H9 (cell line): Measurements from ENCODE around the gene CELF1. TPM values are rescaled to one million over a fixed set of nuclear protein-coding genes. Genes with fewer than 3 reads are reported as not detected.

Experiments used
- DNase-seq: peaks from one replicate; pipeline ENCODE4 v3.0.0-alpha.2; 2017
- H2AFZ ChIP-seq: one replicate; pipeline ENCODE4 v1.6.1; 2013; ENCODE audit warnings: mild to moderate bottlenecking, low read length, control low read depth, moderate library complexity
- H2AK5ac ChIP-seq: 2 replicates; pipeline ENCODE4 v1.6.1; 2013; ENCODE audit warnings: low read length, control low read depth, mixed read lengths; ENCODE audit not compliant: insufficient read length
- H2BK120ac ChIP-seq: one replicate; pipeline ENCODE4 v1.6.1; 2013; ENCODE audit warnings: low read depth, mild to moderate bottlenecking, low read length, control low read depth, inconsistent platforms; ENCODE audit not compliant: poor library complexity, severe bottlenecking
- H2BK12ac ChIP-seq: 2 replicates; pipeline ENCODE4 v1.6.1; 2013; ENCODE audit warnings: low read length, control low read depth, mixed read lengths, low read depth; ENCODE audit not compliant: insufficient read length
- H2BK15ac ChIP-seq: 2 replicates; pipeline ENCODE4 v1.6.1; 2013; ENCODE audit warnings: low read depth, low read length, control low read depth
- H2BK20ac ChIP-seq: one replicate; pipeline ENCODE4 v1.6.1; 2013; ENCODE audit warnings: low read depth, mild to moderate bottlenecking, low read length, control low read depth, inconsistent platforms; ENCODE audit not compliant: poor library complexity, severe bottlenecking
- H2BK5ac ChIP-seq: 2 replicates; pipeline ENCODE4 v1.6.1; 2013; ENCODE audit warnings: low read length, control low read depth, mixed read lengths; ENCODE audit not compliant: insufficient read length
- H3K14ac ChIP-seq: 2 replicates; pipeline ENCODE4 v1.6.1; 2013; ENCODE audit warnings: low read length, control low read depth; ENCODE audit not compliant: insufficient read depth
- H3K18ac ChIP-seq: 2 replicates; pipeline ENCODE4 v1.6.1; 2013; ENCODE audit warnings: low read depth, mild to moderate bottlenecking, mixed read lengths, low read length, control low read depth; ENCODE audit not compliant: insufficient read length
- H3K23ac ChIP-seq: 2 replicates; pipeline ENCODE4 v1.6.1; 2013; ENCODE audit warnings: low read length, control low read depth, mixed read lengths, low read depth; ENCODE audit not compliant: insufficient read length
- H3K23me2 ChIP-seq: 2 replicates; pipeline ENCODE4 v1.6.1; 2013; ENCODE audit warnings: low read depth, mild to moderate bottlenecking, mixed read lengths, low read length, control low read depth; ENCODE audit not compliant: insufficient read length, poor library complexity, severe bottlenecking
- H3K27ac ChIP-seq: 2 replicates; pipeline ENCODE4 v1.5.1; 2013; ENCODE audit warnings: low read length, control low read depth, mixed read lengths, low read depth; ENCODE audit not compliant: insufficient read length
- H3K27me3 ChIP-seq: 2 replicates; pipeline ENCODE4 v1.6.1; 2013; ENCODE audit warnings: low read length, control low read depth, inconsistent platforms; ENCODE audit not compliant: insufficient read depth
- H3K4ac ChIP-seq: 2 replicates; pipeline ENCODE4 v1.6.1; 2013; ENCODE audit warnings: low read depth, mild to moderate bottlenecking, control low read depth, inconsistent platforms, low read length, moderate library complexity
- H3K4me1 ChIP-seq: 2 replicates; pipeline ENCODE4 v1.6.1; 2013; ENCODE audit warnings: low read length, control low read depth, inconsistent platforms; ENCODE audit not compliant: insufficient read depth
- H3K4me2 ChIP-seq: 2 replicates; pipeline ENCODE4 v1.6.1; 2013; ENCODE audit warnings: low read length, control low read depth, mixed read lengths; ENCODE audit not compliant: insufficient read length, insufficient read depth
- H3K56ac ChIP-seq: 2 replicates; pipeline ENCODE4 v1.6.1; 2013; ENCODE audit warnings: low read depth, mild to moderate bottlenecking, mixed read lengths, low read length, control low read depth; ENCODE audit not compliant: insufficient read length
- H3K79me1 ChIP-seq: 2 replicates; pipeline ENCODE4 v1.6.1; 2013; ENCODE audit warnings: low read depth, mild to moderate bottlenecking, moderate library complexity, low read length, control low read depth, inconsistent platforms; ENCODE audit not compliant: insufficient read depth, poor library complexity, severe bottlenecking
- H3K79me2 ChIP-seq: 2 replicates; pipeline ENCODE4 v1.6.1; 2013; ENCODE audit warnings: low read length, control low read depth, inconsistent platforms; ENCODE audit not compliant: insufficient read depth
- H3K9ac ChIP-seq: 2 replicates; pipeline ENCODE4 v1.6.1; 2013; ENCODE audit warnings: low read length, control low read depth, mixed read lengths; ENCODE audit not compliant: insufficient read length; ENCODE audit errors: extremely low read depth
- H3K9me3 ChIP-seq: one replicate; pipeline ENCODE4 v1.6.1; 2013; ENCODE audit warnings: low read depth, low read length, inconsistent platforms; ENCODE audit not compliant: control insufficient read depth
- H3T11ph ChIP-seq: one replicate; pipeline ENCODE4 v1.6.1; 2013; ENCODE audit warnings: mild to moderate bottlenecking, low read length, control low read depth, inconsistent platforms
- H4K20me1 ChIP-seq: one replicate; pipeline ENCODE4 v1.6.1; 2013; ENCODE audit not compliant: control insufficient read depth, insufficient read length, insufficient read depth
- H4K5ac ChIP-seq: 2 replicates; pipeline ENCODE4 v1.6.1; 2013; ENCODE audit warnings: low read depth, mild to moderate bottlenecking, mixed read lengths, low read length, control low read depth; ENCODE audit not compliant: insufficient read length
- H4K8ac ChIP-seq: replicated peaks from 2 replicates; pipeline ENCODE4 v1.6.1; 2013; ENCODE audit warnings: low read length, control low read depth, mixed read lengths, low read depth; ENCODE audit not compliant: insufficient read length
- H4K91ac ChIP-seq: 2 replicates; pipeline ENCODE4 v1.6.1; 2013; ENCODE audit warnings: low read depth, mild to moderate bottlenecking, moderate library complexity, mixed read lengths, low read length, control low read depth; ENCODE audit not compliant: insufficient read length
- H3K27ac Mint-ChIP-seq, 3 experiments: 2 replicates in 2 of 3; 3 replicates in 1 of 3; pipeline ENCODE4 v1.8.0; 2020 to 2021; ENCODE audit warnings: mixed read lengths in 3 of 3, mild to moderate bottlenecking in 1 of 3, moderate library complexity in 1 of 3
- H3K27me3 Mint-ChIP-seq: 2 replicates; pipeline ENCODE4 v1.8.0; 2021; ENCODE audit warnings: low read depth, mild to moderate bottlenecking, moderate library complexity, mixed read lengths
- H3K36me3 Mint-ChIP-seq, 3 experiments: 2 replicates in 2 of 3; 3 replicates in 1 of 3; pipeline ENCODE4 v1.8.0; 2020 to 2021; ENCODE audit warnings: low read depth in 3 of 3, mixed read lengths in 3 of 3; ENCODE audit not compliant: insufficient read depth in 1 of 3
- H3K4me1 Mint-ChIP-seq, 2 experiments: 2 replicates each; pipeline ENCODE4 v1.8.0; 2020; ENCODE audit warnings: mixed read lengths in 2 of 2
- H3K4me3 Mint-ChIP-seq, 2 experiments: 2 replicates in 1 of 2; 3 replicates in 1 of 2; pipeline ENCODE4 v1.8.0; 2020 to 2021; ENCODE audit warnings: mild to moderate bottlenecking in 2 of 2, mixed read lengths in 2 of 2, moderate library complexity in 1 of 2
- H3K9me3 Mint-ChIP-seq, 2 experiments: 2 replicates in 1 of 2; 3 replicates in 1 of 2; pipeline ENCODE4 v1.8.0; 2020; ENCODE audit warnings: mild to moderate bottlenecking in 2 of 2, mixed read lengths in 2 of 2, moderate library complexity in 1 of 2
- CTCF ChIP-seq: fragments of 200-600 bp; sonication (generic); conservative IDR thresholded peaks from 3 replicates; pipeline ENCODE4 v1.8.0; 2021; ENCODE audit warnings: antibody characterized with exemption, mild to moderate bottlenecking
- WGBS: extraction: QIAGEN DNeasy Blood & Tissue Kit; methylation state at CpG from one replicate; pipeline ENCODE4 v1.1.7; 2013; ENCODE audit warnings: missing lambda C conversion rate, low lambda C conversion rate, mixed read lengths; ENCODE audit not compliant: insufficient read length; ENCODE audit errors: extremely low coverage; 5-methylcytosine and 5-hydroxymethylcytosine counted together
- total RNA-seq: library from RNA; stranded (reverse); gene quantifications from 2 replicates; pipeline ENCODE4 v1.2.1, GENCODE V29; 2021

Gene CELF1
- total RNA-seq, 1 experiment from 2014 or later, result 211 TPM

- no peak overlapping the region for H3K56ac ChIP-seq
- no peaks in the 10 kb centered on the region for H3K23me2 ChIP-seq
- no peak overlapping the region for H2AFZ ChIP-seq
- no peak overlapping the region for H2BK20ac ChIP-seq
- H3T11ph ChIP-seq, result no peak overlapping the region
- no peak overlapping the region for H3K9ac ChIP-seq
- no CpG with 5 or more reads among the region's 3 CpGs for WGBS
- H2BK12ac ChIP-seq, result no peak overlapping the region
- no peaks in the 10 kb centered on the region for H3K27me3 ChIP-seq
- no peaks in the 10 kb centered on the region for H4K20me1 ChIP-seq
- Mint-ChIP-seq H3K9me3 (no peaks in the 10 kb centered on the region), H3K4me3 (no peak overlapping the region), H3K27me3 (no peaks in the 10 kb centered on the region), H3K4me1 (peaks cover 33 to 37% of the 10 kb centered on the region in 2 experiments), H3K36me3 (peaks cover 3 to 20% (median 11%) of the 10 kb centered on the region in 3 experiments; a peak in 6 of 7 replicates), H3K27ac (no peak overlapping the region)
- H3K4me2 ChIP-seq, result no peak overlapping the region
- DNase-seq, result no peak
- peaks cover 63% of the 10 kb centered on the region; the same call in 1 of the 2 replicates for H3K79me2 ChIP-seq
- no peak overlapping the region for H4K8ac ChIP-seq
- H4K5ac ChIP-seq, result no peak overlapping the region
- H3K4me1 ChIP-seq, result peaks cover 4% of the 10 kb centered on the region; the same call in 1 of the 2 replicates
- H2BK120ac ChIP-seq, result no peak overlapping the region
- H2BK5ac ChIP-seq, result no peak overlapping the region
- H3K23ac ChIP-seq, result no peak overlapping the region
- H3K27ac ChIP-seq, result no peak overlapping the region
- H3K14ac ChIP-seq, result no peak overlapping the region
- H3K79me1 ChIP-seq, result peaks cover 3% of the 10 kb centered on the region
- no peak for TF ChIP-seq CTCF
- no peak overlapping the region for H3K4ac ChIP-seq
- no peak overlapping the region for H3K18ac ChIP-seq
- H2AK5ac ChIP-seq, result no peak overlapping the region
- H2BK15ac ChIP-seq, result no peak overlapping the region
- H4K91ac ChIP-seq, result no peak overlapping the region
- no peaks in the 10 kb centered on the region for H3K9me3 ChIP-seq
Measured at GRCh38 chr11:47536915-47537314, 16.0 kb downstream of the CELF1 start.
